ENCODE measurements around the gene SLIT3.

The SLIT3 gene

DNA sequence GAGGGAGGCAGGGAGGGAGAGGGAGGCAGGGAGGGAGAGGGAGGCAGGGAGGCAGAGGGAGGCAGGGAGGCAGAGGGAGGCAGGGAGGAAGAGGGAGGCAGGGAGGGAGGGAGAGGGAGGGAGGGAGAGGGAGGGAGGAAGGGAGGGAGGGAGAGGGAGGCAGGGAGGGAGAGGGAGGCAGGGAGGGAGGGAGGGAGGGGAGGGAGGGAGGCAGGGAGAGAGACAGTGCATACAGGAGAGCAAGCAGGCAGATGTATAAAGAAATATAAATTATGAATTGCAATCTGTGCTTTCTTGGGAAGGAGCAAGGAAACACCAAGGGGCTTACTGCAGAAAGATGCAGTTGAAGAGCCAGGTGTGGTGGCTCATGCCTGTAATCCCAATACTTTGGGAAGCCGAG, 574.6 kb downstream of the SLIT3 start:
- no peak for DNase-seq (ENCODE audit: low read depth in 1 of 2, low spot score in 1 of 2)

DNA sequence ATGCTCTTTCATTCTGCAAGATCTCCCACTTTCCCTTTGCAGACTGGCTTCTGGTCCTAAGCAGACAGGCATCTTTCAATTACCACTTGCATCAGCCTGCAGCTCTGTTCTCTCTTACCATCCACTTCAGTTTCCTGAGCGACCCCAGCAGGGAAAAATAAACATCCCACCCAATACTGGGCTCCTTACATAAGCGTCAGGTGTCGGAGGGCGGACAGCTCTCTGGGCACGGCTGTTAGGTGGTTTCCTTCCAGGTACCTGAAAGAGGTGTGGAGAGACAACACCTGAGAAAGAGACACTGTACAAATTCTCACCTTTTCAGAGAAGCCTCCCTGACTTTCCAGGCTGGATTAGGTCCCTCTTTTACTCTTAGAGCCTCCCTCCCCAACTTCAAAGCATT, 576.7 kb downstream of the SLIT3 start:
- DNase-seq (ENCODE audit: low read depth in 1 of 2, low spot score in 1 of 2) = no peak

DNA sequence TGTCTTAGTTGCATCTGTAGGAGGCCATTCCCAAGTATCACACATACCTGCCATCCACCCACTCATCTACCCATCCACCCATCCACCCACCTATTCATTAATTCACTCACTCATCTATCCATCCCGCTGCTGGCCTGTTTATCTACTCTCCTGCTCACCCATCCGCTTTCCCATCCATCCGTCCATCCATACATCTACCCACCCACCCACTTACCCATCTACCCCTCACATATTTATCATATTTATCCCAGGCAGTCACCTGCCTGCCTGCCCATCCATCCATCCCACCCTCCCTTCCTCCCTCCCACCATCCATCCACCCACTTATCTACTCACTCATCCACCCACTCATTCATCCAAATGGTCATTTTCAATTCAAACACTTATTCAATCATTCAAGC, 577.9 kb downstream of the SLIT3 start:
- no peak for DNase-seq (ENCODE audit: low read depth in 1 of 2, low spot score in 1 of 2)

DNA sequence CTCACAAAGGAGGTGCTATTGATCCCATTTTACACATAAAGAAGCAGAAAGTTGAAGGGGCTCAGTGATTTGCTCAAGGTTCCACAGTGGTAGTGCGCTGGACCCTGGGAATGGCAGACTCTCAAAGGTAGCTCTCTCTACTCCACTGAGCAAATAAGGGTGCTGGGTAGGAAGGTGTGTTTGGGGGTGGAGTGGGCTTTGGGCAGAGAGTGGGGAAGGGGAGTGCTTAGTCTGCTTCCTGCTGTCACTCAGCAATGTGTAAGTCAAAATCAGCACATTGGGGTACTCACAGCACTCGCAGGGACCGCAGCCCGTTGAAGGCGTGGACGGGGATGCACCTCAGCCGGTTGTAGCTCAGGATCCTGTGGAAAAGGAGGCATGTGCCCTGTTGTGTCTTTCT, 579.0 kb downstream of the SLIT3 start:
- DNase-seq (ENCODE audit: low read depth in 1 of 2, low spot score in 1 of 2) = no peak

DNA sequence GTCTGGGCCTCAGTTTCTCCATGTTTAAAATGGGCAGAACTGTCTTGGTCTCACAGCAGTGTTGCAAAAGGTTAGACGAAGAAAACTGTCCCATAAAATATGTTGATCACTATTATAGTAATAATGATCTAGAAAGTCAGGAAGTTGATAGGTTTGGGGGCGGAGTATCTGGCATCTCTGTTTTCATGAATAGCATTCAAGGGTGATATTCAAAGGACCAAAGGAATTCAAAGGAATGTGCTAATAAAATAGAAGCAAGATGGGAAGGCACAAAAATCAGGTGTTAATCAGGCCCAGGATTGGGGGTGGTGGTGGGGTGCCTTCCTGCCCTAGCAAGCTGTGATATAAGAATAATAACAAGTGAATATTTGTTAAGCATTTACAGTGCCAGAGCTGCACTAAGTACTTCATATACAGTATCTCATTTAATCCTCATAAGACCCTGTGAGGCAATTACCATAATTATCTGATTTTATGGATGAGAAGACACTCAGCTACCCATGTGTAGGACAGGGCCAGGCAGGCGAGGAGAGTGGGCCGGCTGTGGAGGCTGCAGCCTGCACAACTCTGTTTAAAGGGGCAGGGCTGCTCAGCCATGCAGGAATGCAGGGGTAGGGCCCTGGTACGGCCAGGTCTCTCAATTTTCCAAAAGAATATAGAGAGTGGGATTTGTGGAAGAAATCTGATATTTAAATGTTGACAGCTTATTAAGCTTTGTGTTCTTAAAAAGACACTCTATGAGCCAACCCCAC, 579.8 kb downstream of the SLIT3 start:
- no peak for DNase-seq (ENCODE audit: low read depth in 1 of 2, low spot score in 1 of 2)

DNA sequence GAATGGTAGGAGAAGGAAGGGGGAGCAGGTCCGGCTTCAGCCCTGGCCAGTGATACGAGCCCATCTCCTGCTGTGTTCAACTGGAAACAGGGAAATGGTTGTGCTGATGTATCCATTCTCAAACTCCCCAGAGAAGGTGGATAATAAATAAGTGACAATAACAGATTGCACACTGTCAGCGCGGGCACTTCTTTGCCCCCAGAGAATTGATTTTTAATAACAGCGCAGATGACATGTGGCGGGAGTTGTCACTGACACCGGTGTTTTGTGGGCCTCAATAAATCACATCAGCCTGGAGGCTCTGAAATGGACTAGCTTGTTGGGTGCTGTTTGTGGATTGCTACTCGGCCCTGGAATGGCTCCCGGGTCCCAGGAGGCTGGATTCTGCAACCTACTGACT, 580.4 kb downstream of the SLIT3 start:
- DNase-seq (ENCODE audit: low read depth in 1 of 2, low spot score in 1 of 2) = no peak

DNA sequence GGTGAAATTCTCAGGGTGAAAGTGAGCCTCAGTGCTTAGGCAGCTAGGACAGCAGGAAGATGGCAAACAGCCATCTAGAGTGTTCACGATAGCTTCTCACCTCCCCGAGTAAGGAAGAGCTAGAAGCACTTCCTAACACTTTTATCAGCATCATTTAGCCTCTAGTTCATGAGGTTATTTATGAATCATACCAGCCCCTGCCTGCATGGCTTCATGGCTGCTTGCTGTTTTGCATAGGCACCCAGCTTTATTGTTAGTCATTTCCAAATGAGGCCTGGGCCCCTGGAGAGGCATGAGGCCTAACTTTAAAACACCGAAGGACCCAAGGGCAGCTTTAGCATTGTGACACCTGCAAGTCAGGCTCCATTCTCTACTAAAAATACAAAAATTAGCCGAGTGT, 586.9 kb downstream of the SLIT3 start:
- no peak for DNase-seq (ENCODE audit: low read depth in 1 of 2, low spot score in 1 of 2)

DNA sequence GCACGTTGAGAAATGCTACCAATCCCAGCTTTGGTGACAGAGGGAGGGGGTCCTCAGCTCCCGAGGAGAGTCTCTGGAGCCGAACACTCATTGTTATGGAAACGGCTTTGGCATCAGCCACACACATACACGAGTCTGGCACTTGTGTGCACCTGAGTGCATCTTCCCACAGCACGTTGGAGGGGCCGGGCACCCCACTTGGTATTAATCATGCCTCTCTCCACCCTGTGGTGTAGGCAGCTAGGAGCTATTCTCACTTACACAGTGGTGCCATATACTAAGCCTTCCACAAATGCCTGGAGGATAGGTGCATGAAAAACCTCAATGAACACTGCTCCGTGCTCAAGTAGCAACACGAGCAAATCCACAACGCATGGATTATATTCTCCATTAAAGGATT, 587.9 kb downstream of the SLIT3 start:
- DNase-seq (ENCODE audit: low read depth in 1 of 2, low spot score in 1 of 2) = no peak

DNA sequence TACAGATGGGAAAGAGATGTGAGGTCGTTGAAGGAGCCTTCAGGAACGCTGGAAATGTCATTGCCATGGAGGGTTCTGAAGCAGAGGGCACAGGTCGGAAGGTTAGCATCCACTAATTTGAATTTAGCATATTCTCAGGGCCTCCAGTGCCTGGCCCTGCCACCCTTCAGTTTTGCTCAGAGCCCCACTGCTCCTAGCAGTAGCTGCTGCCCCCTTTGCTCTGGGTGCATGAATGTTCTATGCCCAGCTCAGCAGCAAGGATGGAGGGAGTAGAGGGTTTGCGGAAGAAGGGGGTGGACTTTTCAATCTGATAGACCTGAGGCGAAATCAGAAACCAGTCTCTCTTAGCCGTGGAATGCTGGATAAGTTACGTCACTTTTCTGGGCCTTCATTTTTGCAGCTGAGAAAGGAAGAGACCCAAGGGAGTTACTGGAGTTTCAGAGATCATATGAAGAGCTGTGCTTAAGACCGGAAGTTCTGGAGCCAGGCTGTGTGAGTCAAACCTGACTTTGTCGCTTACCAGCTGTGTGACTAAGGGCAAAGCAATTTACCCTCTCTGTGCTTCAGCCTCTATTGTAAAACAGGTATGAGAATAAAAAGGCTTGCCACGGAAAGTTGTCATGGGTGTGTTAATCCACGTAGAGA, 588.5 kb downstream of the SLIT3 start:
- DNase-seq (ENCODE audit: low read depth in 1 of 2, low spot score in 1 of 2) = no peak

DNA sequence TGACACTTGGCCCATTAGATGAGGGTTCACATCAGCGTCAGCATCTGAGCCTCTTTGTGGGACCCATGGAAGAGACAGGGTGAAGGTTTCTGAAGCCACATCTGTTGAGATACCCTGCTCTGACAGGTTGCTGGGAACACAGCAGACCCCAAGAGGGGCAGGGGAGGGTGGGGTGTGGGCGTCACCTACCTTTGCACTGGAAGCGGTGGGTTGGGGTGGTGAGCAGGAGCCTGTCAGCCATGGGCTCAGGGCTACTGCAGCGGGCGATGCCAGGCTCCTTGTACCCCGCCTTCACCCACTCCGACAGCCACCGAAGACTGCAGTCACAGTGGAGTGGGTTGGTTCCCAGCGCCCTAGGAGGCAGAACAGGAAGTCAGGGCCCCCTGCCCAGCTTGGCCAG, 590.2 kb downstream of the SLIT3 start:
- DNase-seq (ENCODE audit: low read depth in 1 of 2, low spot score in 1 of 2) = no peak

DNA sequence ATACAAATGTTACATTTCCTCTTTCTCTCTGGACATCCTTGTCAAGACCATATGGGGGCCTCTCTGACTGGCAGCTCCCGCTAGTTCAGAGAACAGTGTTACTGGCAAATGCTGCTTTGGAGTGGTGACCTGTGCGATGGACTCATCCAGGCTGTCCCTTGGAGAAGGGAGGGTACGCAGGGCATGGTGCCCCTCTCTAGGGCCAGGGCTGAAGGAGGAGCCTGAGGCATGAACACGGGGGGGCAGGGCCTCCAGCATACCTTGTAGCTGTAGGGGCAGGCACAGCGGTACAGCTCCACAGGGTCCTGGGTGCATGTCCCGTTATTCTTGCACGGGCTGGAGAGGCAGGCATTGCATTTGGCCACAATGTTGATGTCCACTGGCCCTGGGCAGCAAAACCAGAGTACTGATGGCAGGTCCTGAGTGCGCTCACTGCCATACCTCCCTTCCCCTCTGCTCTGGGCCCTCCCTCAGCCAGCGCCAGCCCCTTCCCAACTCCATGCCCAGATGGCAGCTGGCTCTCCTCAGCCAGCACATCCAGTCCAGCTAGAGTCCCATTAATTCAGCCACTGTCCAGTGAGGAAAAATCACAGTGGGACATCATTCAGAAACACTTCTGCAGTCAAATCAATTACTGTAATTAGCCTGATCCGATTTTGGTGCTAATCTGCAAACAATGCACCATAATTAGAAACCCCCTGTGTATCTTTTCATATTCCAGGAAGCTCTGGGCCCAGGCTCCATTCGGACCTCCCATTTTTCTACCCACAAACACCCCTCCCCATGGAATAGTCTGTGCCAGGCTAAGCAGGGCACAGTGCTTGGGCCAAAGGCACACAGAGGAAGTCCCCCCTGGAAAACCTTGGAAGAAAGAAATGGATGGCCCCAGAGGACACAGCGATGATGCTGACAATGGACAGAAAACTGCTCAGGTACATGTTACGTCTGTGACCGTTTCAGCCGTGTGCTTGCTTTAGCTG, 592.9 kb downstream of the SLIT3 start:
- DNase-seq (ENCODE audit: low read depth in 1 of 2, low spot score in 1 of 2) = no peak

DNA sequence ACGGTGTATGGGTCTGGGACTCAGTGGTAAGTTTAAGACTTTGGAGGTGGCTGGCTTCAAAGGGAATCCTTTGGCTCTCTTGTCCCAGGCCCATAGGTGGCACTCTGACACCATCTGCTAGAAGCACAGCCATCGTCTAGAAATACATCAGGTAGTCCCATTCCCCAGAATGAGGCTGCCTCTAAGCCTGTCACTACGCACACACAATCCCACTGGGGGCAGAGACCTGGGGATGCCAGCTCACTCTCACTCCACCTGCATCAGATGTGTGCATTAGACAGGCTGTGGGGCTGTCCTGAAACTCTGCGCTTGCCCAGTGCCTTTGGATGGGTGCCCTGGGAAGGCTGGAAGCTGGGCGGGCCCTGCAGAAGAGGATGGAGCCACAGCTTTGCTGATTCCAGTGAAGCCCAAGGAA, 594.3 kb downstream of the SLIT3 start:
- no peak for DNase-seq (ENCODE audit: low read depth in 1 of 2, low spot score in 1 of 2)

DNA sequence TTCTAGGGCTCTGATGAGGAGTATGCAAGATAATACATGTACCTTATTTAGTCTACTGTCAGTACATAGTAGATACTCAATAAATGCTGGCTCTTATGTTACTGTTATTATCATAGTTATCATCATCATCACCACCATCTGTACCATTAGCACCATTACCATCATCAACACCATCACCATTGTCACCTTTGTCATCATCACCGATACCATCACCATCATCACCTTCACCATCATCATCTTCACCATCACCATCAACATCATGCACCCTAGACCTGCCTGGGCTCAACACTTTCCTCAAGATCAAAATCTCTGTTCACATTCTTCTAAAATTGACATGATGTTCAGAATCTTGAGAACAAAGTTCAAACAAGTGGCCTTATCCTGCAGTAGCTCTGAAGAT, 595.6 kb downstream of the SLIT3 start:
- no peak for DNase-seq (ENCODE audit: low read depth in 1 of 2, low spot score in 1 of 2)

DNA sequence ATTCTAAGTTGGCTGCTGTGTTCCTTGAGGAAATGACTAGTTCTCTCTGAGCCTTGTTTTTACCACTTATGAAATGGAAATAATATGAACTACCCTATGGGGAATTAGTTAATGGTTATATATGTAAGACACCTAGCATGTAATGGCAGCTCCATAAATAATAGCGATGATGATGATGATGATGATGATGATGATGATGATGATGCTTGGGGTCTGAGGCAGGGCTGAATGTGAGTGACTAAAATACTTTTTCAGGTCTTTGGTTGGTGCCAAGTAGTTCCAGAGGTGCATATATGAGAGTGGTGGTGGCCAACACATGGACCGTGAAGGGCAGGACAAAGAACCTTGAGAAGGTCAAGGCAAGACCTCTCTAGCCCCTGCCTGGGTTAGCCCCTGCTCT, 598.4 kb downstream of the SLIT3 start:
- no peak for DNase-seq (ENCODE audit: low read depth in 1 of 2, low spot score in 1 of 2)

DNA sequence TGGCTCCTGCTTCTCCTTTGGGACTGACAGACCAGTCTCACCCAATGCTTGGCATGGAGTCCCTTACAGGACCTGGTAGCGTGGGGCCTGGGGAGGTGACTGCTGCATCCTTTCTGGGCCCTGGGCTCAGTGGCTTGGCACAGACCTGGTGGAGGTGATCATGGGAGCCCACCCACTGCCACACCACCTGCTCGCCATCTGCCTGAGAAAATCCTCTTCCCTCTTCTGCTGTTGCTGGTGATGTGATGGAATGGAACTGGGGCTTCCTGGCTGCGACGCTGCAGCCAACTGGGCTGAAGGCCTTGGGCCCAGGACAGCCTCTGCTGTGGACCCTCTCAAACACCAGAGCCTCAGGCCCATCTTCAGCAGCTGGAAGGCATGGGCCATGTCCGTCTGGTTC, 599.3 kb downstream of the SLIT3 start:
- DNase-seq (ENCODE audit: low read depth in 1 of 2, low spot score in 1 of 2) = no peak

DNA sequence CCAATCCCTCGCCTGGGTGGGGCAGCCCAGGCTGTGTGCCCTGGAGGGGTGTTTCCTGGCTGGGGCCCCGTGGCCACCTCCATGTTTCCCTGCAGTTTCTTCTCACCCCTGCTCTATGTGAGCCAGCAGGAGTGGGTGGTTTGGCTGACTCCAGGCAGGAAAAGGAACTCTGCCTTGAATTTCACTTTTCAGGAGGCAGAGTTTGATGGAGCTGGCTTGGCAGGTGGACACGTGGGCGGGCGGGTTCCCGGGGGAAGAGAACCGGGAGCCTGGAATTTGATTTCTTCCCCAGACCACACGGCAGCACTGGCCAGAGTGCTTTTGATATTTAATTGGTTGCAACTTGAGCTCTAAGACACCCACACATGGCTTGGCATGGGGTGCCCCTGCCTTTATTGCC, 601.9 kb downstream of the SLIT3 start:
- DNase-seq (ENCODE audit: low read depth in 1 of 2, low spot score in 1 of 2) = no peak

DNA sequence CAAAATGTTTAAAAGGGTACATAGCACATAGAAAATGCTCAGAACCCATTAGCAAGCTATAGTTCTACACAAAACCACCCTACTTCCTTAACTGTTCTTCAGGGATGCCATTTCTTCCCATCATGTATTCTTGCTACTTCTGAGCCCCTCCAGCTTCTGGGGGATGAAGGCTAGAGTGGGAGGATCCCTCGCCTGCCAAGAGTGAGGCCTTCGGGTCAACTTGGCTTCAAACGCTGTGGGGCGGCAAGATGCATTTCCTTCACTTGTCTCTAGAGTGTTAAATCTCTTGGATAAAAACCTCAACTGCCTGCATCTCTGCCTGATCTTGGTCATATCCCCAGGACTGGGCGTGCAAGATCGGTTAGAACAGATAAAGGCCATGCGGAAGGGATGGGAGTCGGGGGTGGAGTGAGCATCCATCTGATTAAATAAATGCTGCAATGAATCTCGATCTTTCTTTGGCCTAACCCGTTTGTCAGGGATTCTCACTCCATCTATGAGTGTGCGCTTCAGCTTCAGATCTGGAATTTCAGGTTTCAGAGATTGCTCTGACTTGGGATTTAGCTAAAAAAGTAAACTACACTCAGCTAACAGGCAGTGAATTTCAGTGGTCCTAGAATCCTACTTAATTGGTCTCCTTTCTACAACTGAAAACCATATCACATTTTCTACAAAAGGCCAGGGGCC, 603.8 kb downstream of the SLIT3 start:
- DNase-seq (ENCODE audit: low read depth in 1 of 2, low spot score in 1 of 2) = no peak

DNA sequence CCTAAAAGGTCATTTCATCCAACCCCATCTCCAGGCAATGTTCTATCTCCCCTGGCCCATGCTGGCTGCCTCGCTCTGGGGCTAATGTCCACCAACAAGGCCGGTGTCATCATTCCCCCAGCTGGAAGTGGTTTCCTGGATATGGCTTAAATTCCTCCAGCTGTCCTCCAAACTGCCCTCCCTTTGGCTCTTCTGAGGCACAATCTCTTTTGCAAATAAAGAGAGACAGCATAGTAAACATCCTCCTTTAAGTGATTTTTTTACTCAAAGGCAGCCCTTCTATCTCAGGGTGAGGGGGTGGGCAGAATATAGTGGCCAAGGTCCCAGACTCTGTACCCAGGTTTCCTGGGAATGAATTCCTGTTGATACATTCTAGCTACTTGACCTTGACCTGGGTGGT, 604.3 kb downstream of the SLIT3 start:
- no peak for DNase-seq (ENCODE audit: low read depth in 1 of 2, low spot score in 1 of 2)

DNA sequence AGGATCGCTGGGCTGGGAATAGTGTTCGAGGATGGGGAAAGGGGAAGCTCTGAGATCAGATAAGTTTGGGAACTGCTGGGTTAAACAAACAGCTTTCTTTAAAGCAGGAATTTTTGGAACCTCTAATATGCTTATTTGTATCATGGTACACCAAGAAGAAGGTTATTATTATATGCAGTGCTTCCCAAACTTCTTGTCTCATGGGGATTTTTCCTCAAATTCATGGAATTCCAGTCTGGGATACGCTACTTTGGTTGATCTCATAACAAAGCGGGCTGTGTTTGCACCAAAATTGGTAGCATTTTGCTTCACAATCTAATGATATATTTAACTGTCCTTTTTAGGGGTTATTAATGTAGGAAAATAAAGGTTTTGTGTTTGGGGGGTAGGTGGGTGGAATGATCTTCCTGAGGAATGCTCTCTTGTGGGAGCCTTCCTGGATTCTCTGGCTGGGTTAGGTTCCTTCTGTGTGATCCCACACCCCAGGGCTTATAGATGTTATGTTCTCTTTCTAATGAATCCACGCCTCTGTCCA, 605.6 kb downstream of the SLIT3 start:
- no peak for DNase-seq (ENCODE audit: low read depth in 1 of 2, low spot score in 1 of 2)

DNA sequence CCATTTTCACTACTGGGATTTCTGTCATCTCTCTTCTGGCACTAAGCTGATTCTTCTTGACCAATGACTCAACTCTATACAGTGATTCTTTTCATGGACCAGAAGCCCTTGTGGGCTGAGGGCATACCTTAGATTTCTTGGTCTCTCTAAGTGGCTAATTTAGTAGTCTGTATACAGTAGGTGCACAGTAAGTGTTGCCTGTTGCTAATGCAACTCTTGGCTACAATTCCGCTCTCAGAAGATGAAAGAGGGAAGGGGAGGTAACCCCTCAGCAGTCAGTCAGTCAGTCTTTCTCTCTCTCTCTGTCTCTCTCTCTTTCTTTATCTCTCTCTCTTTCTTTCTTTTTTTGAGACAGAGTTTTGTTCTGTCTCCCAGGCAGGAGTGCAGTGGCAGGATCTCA, 606.6 kb downstream of the SLIT3 start:
- no peak for DNase-seq (ENCODE audit: low read depth in 1 of 2, low spot score in 1 of 2)

DNA sequence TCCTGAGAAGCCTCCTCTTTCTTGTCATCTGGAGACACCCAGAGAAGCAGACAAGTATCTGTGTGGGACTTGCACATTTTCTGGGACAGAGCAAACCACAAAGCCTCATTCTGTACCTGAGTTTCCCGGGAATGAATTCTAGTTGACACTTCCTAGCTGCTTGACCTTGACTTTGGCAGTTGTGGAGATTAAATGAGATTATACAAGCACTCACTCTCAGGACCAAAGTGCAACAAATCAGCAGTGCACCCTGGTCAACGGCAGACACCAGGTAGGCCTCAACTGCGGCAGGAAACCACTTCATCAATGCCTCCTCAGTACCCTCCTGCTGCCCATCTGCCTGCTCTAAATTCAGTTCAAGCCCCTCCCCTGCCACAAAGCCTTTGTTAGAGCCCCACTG, 607.1 kb downstream of the SLIT3 start:
- DNase-seq (ENCODE audit: low read depth in 1 of 2, low spot score in 1 of 2) = no peak

Measured in activated T-helper 1 cell treated with anti-CD3 and anti-CD28 coated beads, Interleukin-2, amount 50 U/mL, for 16 hours (primary cell).